T47D (cell line): ENCODE data around the gene JMY.

Experiments
- DNase-seq, 2 experiments: peaks; one replicate each; pipeline versions ENCODE4 v3.0.0 to v3.0.0-alpha.2; 2011 to 2012; ENCODE audit warnings: low read depth in 1 of 2, low spot score in 1 of 2
- JUND ChIP-seq: IDR thresholded peaks from 2 replicates; pipeline ENCODE4 v1.6.1; 2012; ENCODE audit warnings: low read depth
- in situ Hi-C: cut with HindIII; loops from 2 replicates; pipeline ENCODE4 v1.10.0; 2016; ENCODE audit warnings: low sequenced_read_pairs, low pct_unique_long_range_greater_than_20kb

The JMY gene

GRCh38 chr5:79225026-79225425 lies 10.9 kb upstream of the JMY start:
- no peak for TF ChIP-seq JUND
- DNase-seq, result no peak
- in situ Hi-C loops, result no loop called here

GRCh38 chr5:79225441-79225840 lies 10.5 kb upstream of the JMY start:
- in situ Hi-C loops, result no loop called here
- TF ChIP-seq JUND, result no peak
- no peak for DNase-seq

- TF ChIP-seq JUND, result no peak
- no peak for DNase-seq
- in situ Hi-C loops, result no loop called here
Observed at GRCh38 chr5:79227484-79228025, 8.4 kb upstream of the JMY start.

GRCh38 chr5:79229357-79230174 lies 6.4 kb upstream of the JMY start:
- in situ Hi-C loops, result no loop called here
- TF ChIP-seq JUND, result no peak
- DNase-seq, result no peak

- in situ Hi-C loops, result no loop called here
- DNase-seq, result peak; percentile 18 to 65
- TF ChIP-seq JUND, result no peak
Observed at GRCh38 chr5:79235261-79235633, 684 bp upstream of the JMY start.

- peak; percentile 16 to 48 for DNase-seq
- in situ Hi-C loops, result no loop called here
- no peak for TF ChIP-seq JUND
Observed at GRCh38 chr5:79236362-79236969, 535 bp downstream of the JMY start.

GRCh38 chr5:79236970-79237739 lies 1.2 kb downstream of the JMY start:
- DNase-seq, result peak; percentile 43 to 67
- no peak for TF ChIP-seq JUND

GRCh38 chr5:79237740-79238560 lies 2.0 kb downstream of the JMY start:
- no peak for TF ChIP-seq JUND
- DNase-seq, result no peak

More at GRCh38 chr5:79236970-79237739, 1.2 kb downstream of the JMY start:
- in situ Hi-C loops, result no loop called here

GRCh38 chr5:79240561-79240960 lies 4.6 kb downstream of the JMY start:
- DNase-seq, result no peak
- TF ChIP-seq JUND, result no peak
- in situ Hi-C loops, result no loop called here

More at GRCh38 chr5:79237740-79238560, 2.0 kb downstream of the JMY start:
- in situ Hi-C loops, result no loop called here

- no peak for TF ChIP-seq JUND
- in situ Hi-C loops, result no loop called here
- DNase-seq, result no peak
Observed at GRCh38 chr5:79241535-79241979, 5.6 kb downstream of the JMY start.

GRCh38 chr5:79242242-79243039 lies 6.5 kb downstream of the JMY start:
- TF ChIP-seq JUND, result no peak
- DNase-seq, result no peak
- in situ Hi-C loops, result no loop called here
